ENCODE data around the gene OR1M1. TPM values are rescaled to one million over a fixed set of nuclear protein-coding genes. Genes with fewer than 3 reads are reported as not detected.

The OR1M1 gene
- total and polyA plus RNA-seq, 9 donors, result 0.34 TPM; not detected in 8

- H3K36me3 ChIP-seq, result no peaks in the 10 kb centered on the region
- no peaks in the 10 kb centered on the region for H3K9me3 ChIP-seq
- no peak within 1 kb of the TSS for H3K27ac ChIP-seq
- no peak for TF ChIP-seq POLR2A (IDR thresholded peaks at IDR 0.05)
- TF ChIP-seq EP300 (IDR thresholded peaks at IDR 0.05), result no peak
- TF ChIP-seq CTCF (IDR thresholded peaks at IDR 0.05), result no peak
- DNase-seq, result no peak
- H3K4me1 ChIP-seq (ENCODE audit: insufficient read depth), result no peaks in the 10 kb centered on the region
- no peaks in the 10 kb centered on the region for H3K27me3 ChIP-seq
- 41 to 47% (median 44%) methylated on average over 8 of the region's 8 CpGs for WGBS, 3 donors
- H3K4me3 ChIP-seq, result no peak within 1 kb of the TSS
- intact Hi-C loops (cut with DNase I), result no loop called here
Measured at GRCh38 chr19:9107375-9107774, 20.5 kb downstream of the OR1M1 start, which contains the start of gene OR7G2. Gene OR7G2, minus strand, starts transcription at chr19:9107475. Its CDS starts 4,232 bp downstream, at chr19:9103243.

GRCh38 chr19:9109959-9110358, 23.1 kb downstream of the OR1M1 start:
- H3K4me1 ChIP-seq (ENCODE audit: insufficient read depth), result no peaks in the 10 kb centered on the region
- H3K4me3 ChIP-seq, result no peak overlapping the region
- intact Hi-C loops (cut with DNase I), result no loop called here
- no peaks in the 10 kb centered on the region for H3K9me3 ChIP-seq
- WGBS, 3 donors, result 34 to 67% (median 37%) methylated on average over 2 of the region's 2 CpGs
- no peaks in the 10 kb centered on the region for H3K27me3 ChIP-seq
- no peak for DNase-seq
- no peak for TF ChIP-seq EP300 (IDR thresholded peaks at IDR 0.05)
- no peak for TF ChIP-seq CTCF (IDR thresholded peaks at IDR 0.05)
- H3K36me3 ChIP-seq, result no peaks in the 10 kb centered on the region
- H3K27ac ChIP-seq, result no peak overlapping the region

GRCh38 chr19:9115307-9115813, 28.5 kb downstream of the OR1M1 start, which contains the start of gene OR7G1:
Gene OR7G1, minus strand, starts transcription at chr19:9115763. Its CDS starts 0 bp downstream, at chr19:9115763.
- DNase-seq, result no peak
- WGBS, 3 donors, result 79 to 93% (median 84%) methylated on average over 2 of the region's 2 CpGs
- no peaks in the 10 kb centered on the region for H3K4me1 ChIP-seq (ENCODE audit: insufficient read depth)
- TF ChIP-seq POLR2A (IDR thresholded peaks at IDR 0.05), result no peak
- TF ChIP-seq EP300 (IDR thresholded peaks at IDR 0.05), result no peak
- no peak for TF ChIP-seq CTCF (IDR thresholded peaks at IDR 0.05)
- no peak within 1 kb of the TSS for H3K27ac ChIP-seq
- no peaks in the 10 kb centered on the region for H3K27me3 ChIP-seq
- no peaks in the 10 kb centered on the region for H3K9me3 ChIP-seq
- intact Hi-C loops (cut with DNase I), result no loop called here
- no peaks in the 10 kb centered on the region for H3K36me3 ChIP-seq
- H3K4me3 ChIP-seq, result no peak within 1 kb of the TSS

GRCh38 chr19:9116547-9116946, 29.7 kb downstream of the OR1M1 start:
- 27 to 38% (median 29%) methylated on average over 5 of the region's 5 CpGs for WGBS, 3 donors
- Histone ChIP-seq H3K27ac (no peak overlapping the region), H3K4me3 (no peak overlapping the region), H3K4me1 (ENCODE audit: insufficient read depth) (no peaks in the 10 kb centered on the region), H3K36me3 (no peaks in the 10 kb centered on the region), H3K27me3 (no peaks in the 10 kb centered on the region), H3K9me3 (no peaks in the 10 kb centered on the region)
- no peak for DNase-seq
- intact Hi-C loops (cut with DNase I), result no loop called here
- no peak for TF ChIP-seq CTCF (IDR thresholded peaks at IDR 0.05)
- TF ChIP-seq EP300 (IDR thresholded peaks at IDR 0.05), result no peak
- no peak for TF ChIP-seq POLR2A (IDR thresholded peaks at IDR 0.05)
